Right lobe of liver (tissue), 4 donors: ENCODE data around the gene GBP3.

Experiments
- CTCF ChIP-seq, 4 donors: fragments of 200-600 bp in 3 of 4; fragments of 450-650 bp in 1 of 4; IDR thresholded peaks; one replicate each; pipeline versions ENCODE4 v1.5.1 to v1.8.0; 2016 to 2022; ENCODE audit warnings: antibody characterized with exemption in 4 of 4, mild to moderate bottlenecking in 2 of 4
- POLR2A ChIP-seq: fragments of 450-650 bp; IDR thresholded peaks from one replicate; pipeline ENCODE4 v1.6.1; 2017; ENCODE audit warnings: antibody characterized with exemption, mild to moderate bottlenecking
- donor health status: DM: no; HTN: no; CAD: no.
- donor health status: DM: no; HTN: no; CAD: no.
- donor health status: DM: no; HTN: yes; CAD: no.

- no peak for TF ChIP-seq CTCF (IDR thresholded peaks at IDR 0.05)
- TF ChIP-seq POLR2A: no peak
These were observed 47.3 kb upstream of the GBP3 start for GRCh38 chr1:89069951-89070350.
